ENCODE measurements around the gene PHACTR4.

GRCh38 chr1:28545246-28545628 is 175.7 kb downstream of the PHACTR4 start:
- TF ChIP-seq CTCF (IDR thresholded peaks at IDR 0.05; ENCODE audit: insufficient read depth, low read length) (no peak), POLR2AphosphoS5 (IDR thresholded peaks at IDR 0.05; ENCODE audit: low read depth) (no peak), REST (IDR thresholded peaks at IDR 0.05; ENCODE audit: insufficient replicate concordance, low read depth) (no peak), GABPA (IDR thresholded peaks at IDR 0.05; ENCODE audit: low read depth) (no peak), SPI1 (IDR thresholded peaks at IDR 0.05; ENCODE audit: borderline replicate concordance, low read depth) (no peak)

All from HL-60 (cell line).